ENCODE data around the gene MMS19. TPM values are rescaled to one million over a fixed set of nuclear protein-coding genes. Genes with fewer than 3 reads are reported as not detected.

Gene MMS19
- total RNA-seq, 4 donors from 2014 or later, result 62.8 to 116 (median 106) TPM

- no peaks in the 10 kb centered on the region for H3K27me3 ChIP-seq
- intact Hi-C loops (cut with DNase I; ENCODE audit: low total_unique reads) (no loop called here), in situ Hi-C loops (cut with MboI; ENCODE audit: low pct_ligation_motif_present in 1 of 4, low pct_unique_long_range_greater_than_20kb in 1 of 4, low sequenced_read_pairs in 3 of 4) (no loop called here)
- TF ChIP-seq EP300 (IDR thresholded peaks at IDR 0.05; ENCODE audit: low read depth) (no peak), POLR2A (IDR thresholded peaks at IDR 0.05) (no peak), CTCF (IDR thresholded peaks at IDR 0.05) (no peak), POLR2AphosphoS5 (IDR thresholded peaks at IDR 0.05) (no peak)
- 76 to 78% methylated on average over 1 of the region's 1 CpG for WGBS, 2 donors (ENCODE audit: low coverage in 1 of 2)
- H3K9me3 ChIP-seq, result no peaks in the 10 kb centered on the region
- DNase-seq, result no peak
- H3K4me1 ChIP-seq, result peaks cover 10 to 30% (median 21%) of the 10 kb centered on the region in 4 donors
- H3K4me3 ChIP-seq, result no peak overlapping the region
- peaks cover 0 to 10% (median 5%) of the 10 kb centered on the region in 4 donors for H3K36me3 ChIP-seq
- no peak overlapping the region for H3K27ac ChIP-seq
Measured at GRCh38 chr10:97444212-97444611, 54.0 kb downstream of the MMS19 start.

GRCh38 chr10:97442277-97442676, 55.9 kb downstream of the MMS19 start:
- H3K27ac ChIP-seq, result no peak overlapping the region
- in situ Hi-C loops (cut with MboI; ENCODE audit: low pct_ligation_motif_present in 1 of 4, low pct_unique_long_range_greater_than_20kb in 1 of 4, low sequenced_read_pairs in 3 of 4) (no loop called here), intact Hi-C loops (cut with DNase I; ENCODE audit: low total_unique reads) (no loop called here)
- peaks cover 10 to 20% (median 15%) of the 10 kb centered on the region in 4 donors for H3K4me1 ChIP-seq
- H3K4me3 ChIP-seq, result no peak overlapping the region
- H3K9me3 ChIP-seq, result no peaks in the 10 kb centered on the region
- TF ChIP-seq POLR2AphosphoS5 (IDR thresholded peaks at IDR 0.05) (no peak), EP300 (IDR thresholded peaks at IDR 0.05; ENCODE audit: low read depth) (no peak), CTCF (IDR thresholded peaks at IDR 0.05) (no peak)
- 100% methylated on average over 1 of the region's 1 CpG for WGBS, 2 donors (ENCODE audit: low coverage in 1 of 2)
- H3K36me3 ChIP-seq, result peaks cover 0 to 28% (median 12%) of the 10 kb centered on the region in 4 donors
- DNase-seq, result no peak
- no peaks in the 10 kb centered on the region for H3K27me3 ChIP-seq

- WGBS, 2 donors (ENCODE audit: low coverage in 1 of 2), result 90 to 93% methylated on average over 6 of the region's 6 CpGs
- Histone ChIP-seq H3K27me3 (no peaks in the 10 kb centered on the region), H3K36me3 (peaks cover 0 to 66% (median 25%) of the 10 kb centered on the region in 4 donors), H3K9me3 (no peaks in the 10 kb centered on the region), H3K4me1 (no peaks in the 10 kb centered on the region), H3K27ac (no peak overlapping the region), H3K4me3 (no peak overlapping the region)
- no peak for TF ChIP-seq POLR2AphosphoS5 (IDR thresholded peaks at IDR 0.05)
- TF ChIP-seq EP300 (IDR thresholded peaks at IDR 0.05; ENCODE audit: low read depth), result no peak
- no peak for TF ChIP-seq POLR2A (IDR thresholded peaks at IDR 0.05)
- TF ChIP-seq CTCF (IDR thresholded peaks at IDR 0.05), result no peak
- intact Hi-C loops (cut with DNase I; ENCODE audit: low total_unique reads), result no loop called here
- in situ Hi-C loops (cut with MboI; ENCODE audit: low pct_ligation_motif_present in 1 of 4, low pct_unique_long_range_greater_than_20kb in 1 of 4, low sequenced_read_pairs in 3 of 4), result no loop called here
- DNase-seq, result no peak
Measured at GRCh38 chr10:97435211-97435610, 63.0 kb downstream of the MMS19 start.

GRCh38 chr10:97434557-97434956, 63.7 kb downstream of the MMS19 start:
- 100% methylated on average over 1 of the region's 1 CpG; no CpG with 5 or more reads in 1 of the 2 donors for WGBS, 2 donors (ENCODE audit: low coverage in 1 of 2)
- intact Hi-C loops (cut with DNase I; ENCODE audit: low total_unique reads), result no loop called here
- TF ChIP-seq POLR2AphosphoS5 (IDR thresholded peaks at IDR 0.05), result no peak
- no peak for TF ChIP-seq EP300 (IDR thresholded peaks at IDR 0.05; ENCODE audit: low read depth)
- TF ChIP-seq CTCF (IDR thresholded peaks at IDR 0.05), result no peak
- no peak for TF ChIP-seq POLR2A (IDR thresholded peaks at IDR 0.05)
- no peak overlapping the region for H3K27ac ChIP-seq
- no peak for DNase-seq
- no peak overlapping the region for H3K4me3 ChIP-seq
- no peaks in the 10 kb centered on the region for H3K4me1 ChIP-seq
- H3K9me3 ChIP-seq, result no peaks in the 10 kb centered on the region
- no peaks in the 10 kb centered on the region for H3K27me3 ChIP-seq
- H3K36me3 ChIP-seq, result peaks cover 0 to 66% (median 25%) of the 10 kb centered on the region in 4 donors
- in situ Hi-C loops (cut with MboI; ENCODE audit: low pct_ligation_motif_present in 1 of 4, low pct_unique_long_range_greater_than_20kb in 1 of 4, low sequenced_read_pairs in 3 of 4), result no loop called here

Measured in transverse colon (tissue), 4 donors.